Measurements from ENCODE around the gene EIF3CL. TPM values are rescaled to one million over a fixed set of nuclear protein-coding genes. Genes with fewer than 3 reads are reported as not detected.
"Not testable (repeated sequence)": the region's sequence is repeated elsewhere in the genome, so short reads cannot be mapped to it uniquely, and the experiment has no call there.

EIF3CL gene
- 276 and 428 TPM in 2 replicates for total RNA-seq (2014; rRNA removed; shearing (Covaris generic))

GRCh38 chr16:28403220-28404072 lies at the start of gene EIF3CL:
EIF3CL (minus strand) TSS chr16:28403841; CDS start chr16:28403618, 223 bp downstream.
- DNase-seq (ENCODE audit: low spot score); in situ Hi-C loops (cut with HindIII; ENCODE audit: low sequenced_read_pairs): not testable (repeated sequence)

GRCh38 chr16:28447081-28447480 lies 43.4 kb upstream of the EIF3CL start:
- DNase-seq (ENCODE audit: low spot score); in situ Hi-C loops (cut with HindIII; ENCODE audit: low sequenced_read_pairs): not testable (repeated sequence)

- in situ Hi-C loops (cut with HindIII; ENCODE audit: low sequenced_read_pairs); DNase-seq (ENCODE audit: low spot score): not testable (repeated sequence)
These were observed 42.7 kb upstream of the EIF3CL start for GRCh38 chr16:28446388-28446787.

- DNase-seq (ENCODE audit: low spot score); in situ Hi-C loops (cut with HindIII; ENCODE audit: low sequenced_read_pairs): not testable (repeated sequence)
These were observed 40.3 kb upstream of the EIF3CL start for GRCh38 chr16:28443943-28444342.

- DNase-seq (ENCODE audit: low spot score); in situ Hi-C loops (cut with HindIII; ENCODE audit: low sequenced_read_pairs): not testable (repeated sequence)
These were observed 35.3 kb upstream of the EIF3CL start for GRCh38 chr16:28438899-28439298.

- DNase-seq (ENCODE audit: low spot score); in situ Hi-C loops (cut with HindIII; ENCODE audit: low sequenced_read_pairs): not testable (repeated sequence)
These were observed 31.7 kb upstream of the EIF3CL start for GRCh38 chr16:28435340-28435739.

- in situ Hi-C loops (cut with HindIII; ENCODE audit: low sequenced_read_pairs); DNase-seq (ENCODE audit: low spot score): not testable (repeated sequence)
These were observed 22.5 kb upstream of the EIF3CL start for GRCh38 chr16:28426060-28426680.

GRCh38 chr16:28421071-28421750 lies 17.6 kb upstream of the EIF3CL start:
- in situ Hi-C loops (cut with HindIII; ENCODE audit: low sequenced_read_pairs); DNase-seq (ENCODE audit: low spot score): not testable (repeated sequence)

GRCh38 chr16:28417033-28417432 lies 13.4 kb upstream of the EIF3CL start:
- in situ Hi-C loops (cut with HindIII; ENCODE audit: low sequenced_read_pairs); DNase-seq (ENCODE audit: low spot score): not testable (repeated sequence)

DNA sequence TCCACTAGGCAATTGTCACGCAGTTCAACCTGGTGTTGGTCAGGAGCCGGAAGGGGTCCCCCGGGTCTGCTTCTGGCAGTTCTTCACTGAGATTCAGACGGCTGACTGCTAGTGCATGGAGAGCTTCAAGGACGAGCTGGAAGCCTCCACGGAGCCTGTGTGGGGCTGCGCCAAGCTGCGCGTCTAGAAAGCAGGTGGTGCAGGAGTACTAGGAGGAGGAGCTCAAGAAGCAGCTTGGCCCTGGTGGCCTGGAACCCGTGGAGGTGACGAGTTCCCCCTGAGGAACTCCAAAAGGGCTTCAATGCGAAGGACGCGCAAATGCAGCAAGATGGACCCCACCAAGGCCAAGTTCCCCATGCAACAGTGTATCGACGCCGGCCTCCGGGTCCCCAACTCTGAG lies 10.9 kb upstream of the EIF3CL start:
- DNase-seq (ENCODE audit: low spot score); in situ Hi-C loops (cut with HindIII; ENCODE audit: low sequenced_read_pairs): not testable (repeated sequence)

DNA sequence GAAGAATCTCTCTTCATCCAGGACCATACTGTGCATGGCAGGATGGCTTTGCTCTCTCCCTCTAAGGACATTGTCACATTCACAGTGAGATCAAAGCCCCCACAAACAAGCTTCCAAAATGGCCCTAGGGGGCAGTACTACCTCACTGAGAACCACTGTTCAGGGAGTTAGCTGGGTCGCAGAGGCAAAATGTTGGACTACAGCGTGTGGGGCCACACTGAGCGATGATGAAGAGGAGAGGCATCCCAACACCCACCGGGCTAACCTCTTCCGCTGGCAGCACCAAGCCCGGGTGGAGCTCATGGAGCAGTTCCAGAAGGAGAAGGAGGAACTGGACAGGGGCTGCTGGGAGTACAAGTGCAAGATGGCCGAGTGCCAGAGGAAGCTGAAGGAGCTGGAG lies 9.9 kb upstream of the EIF3CL start:
- DNase-seq (ENCODE audit: low spot score); in situ Hi-C loops (cut with HindIII; ENCODE audit: low sequenced_read_pairs): not testable (repeated sequence)

DNA sequence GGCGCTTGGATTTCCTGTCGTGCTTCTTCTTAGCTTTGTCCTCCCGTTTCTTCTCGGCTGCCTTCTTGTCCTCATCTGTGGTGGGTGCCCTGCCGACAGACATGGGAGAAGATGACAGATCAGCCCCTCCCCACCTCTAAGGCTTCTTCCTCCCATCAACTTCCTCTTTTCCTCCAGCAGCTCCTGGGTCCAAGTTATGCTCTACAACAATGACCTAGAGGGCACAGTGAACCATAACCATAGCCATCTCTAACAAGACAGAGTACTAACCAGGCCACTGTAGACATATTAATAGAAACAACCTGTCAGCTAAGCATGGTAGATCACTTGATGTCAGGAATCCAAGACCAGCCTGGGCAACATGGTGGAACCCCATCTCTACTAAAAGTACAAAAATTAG lies 11.6 kb downstream of the EIF3CL start:
- DNase-seq (ENCODE audit: low spot score); in situ Hi-C loops (cut with HindIII; ENCODE audit: low sequenced_read_pairs): not testable (repeated sequence)

- in situ Hi-C loops (cut with HindIII; ENCODE audit: low sequenced_read_pairs); DNase-seq (ENCODE audit: low spot score): not testable (repeated sequence)
These were observed 21.3 kb downstream of the EIF3CL start for GRCh38 chr16:28382177-28382867.

- in situ Hi-C loops (cut with HindIII; ENCODE audit: low sequenced_read_pairs); DNase-seq (ENCODE audit: low spot score): not testable (repeated sequence)
These were observed 25.8 kb downstream of the EIF3CL start for GRCh38 chr16:28377822-28378221.

GRCh38 chr16:28377108-28377625 lies 26.5 kb downstream of the EIF3CL start:
- DNase-seq (ENCODE audit: low spot score); in situ Hi-C loops (cut with HindIII; ENCODE audit: low sequenced_read_pairs): not testable (repeated sequence)

DNA sequence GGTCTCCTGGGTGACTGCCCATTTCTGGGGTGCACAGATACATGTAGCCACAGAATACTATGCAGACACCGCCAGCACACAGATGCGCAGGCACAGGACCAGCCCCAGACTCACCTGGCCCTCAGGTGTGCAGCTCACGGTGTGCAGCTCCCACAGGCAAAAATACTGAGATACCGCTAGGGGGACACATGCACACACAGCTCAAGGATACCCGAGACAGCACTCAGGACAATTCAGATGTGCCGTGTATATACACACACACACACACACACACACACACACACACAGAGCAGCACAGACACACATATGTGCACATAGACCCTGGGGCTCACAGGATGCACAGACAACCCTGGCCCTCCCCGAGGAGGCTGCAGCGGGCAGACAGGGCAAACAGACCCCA lies 28.5 kb downstream of the EIF3CL start:
- DNase-seq (ENCODE audit: low spot score); in situ Hi-C loops (cut with HindIII; ENCODE audit: low sequenced_read_pairs): not testable (repeated sequence)

- DNase-seq (ENCODE audit: low spot score); in situ Hi-C loops (cut with HindIII; ENCODE audit: low sequenced_read_pairs): not testable (repeated sequence)
These were observed 29.4 kb downstream of the EIF3CL start for GRCh38 chr16:28374281-28374680.

GRCh38 chr16:28367926-28368325 lies 35.7 kb downstream of the EIF3CL start:
- DNase-seq (ENCODE audit: low spot score), result not testable (repeated sequence)

More at GRCh38 chr16:28367926-28368325, 35.7 kb downstream of the EIF3CL start:
- in situ Hi-C loops (cut with HindIII; ENCODE audit: low sequenced_read_pairs), result not testable (repeated sequence)

All from G401 (cell line).